AG04450 (cell line): ENCODE data around the gene SLC12A9. TPM values are rescaled to one million over a fixed set of nuclear protein-coding genes. Genes with fewer than 3 reads are reported as not detected.

Source experiments
- CTCF ChIA-PET: fragments of 300-600, 350-600 bp; formaldehyde crosslinking; extraction: SDS; loops from one replicate; lab custom pipeline; 2022; ENCODE audit warnings: antibody characterized with exemption, inconsistent platforms; lab: Charles Lee
- POLR2A ChIA-PET: fragments of 350-600 bp; formaldehyde crosslinking; extraction: SDS; loops from one replicate; lab custom pipeline; 2021; ENCODE audit warnings: antibody characterized with exemption, inconsistent platforms; lab: Yijun Ruan, JAX
- DNase-seq: peaks from one replicate; pipeline ENCODE4 v3.0.0-alpha.2; 2011; ENCODE audit warnings: low read depth, low spot score
- H3K27ac ChIP-seq: one replicate; pipeline ENCODE4 v1.5.1; 2012; ENCODE audit warnings: low read depth, low read length, control low read depth
- H3K27me3 ChIP-seq: one replicate; pipeline ENCODE4 v1.6.0; 2012; ENCODE audit warnings: low read length; ENCODE audit not compliant: control insufficient read depth, insufficient read depth
- H3K4me3 ChIP-seq: 2 replicates; pipeline ENCODE4 v1.5.1; 2011; ENCODE audit warnings: mild to moderate bottlenecking, low read depth, low read length, control low read depth
- H3K9me3 ChIP-seq: 2 replicates; pipeline ENCODE4 v1.5.1; 2012; ENCODE audit warnings: low read length; ENCODE audit not compliant: control insufficient read depth, insufficient read depth
- CTCF ChIP-seq: IDR thresholded peaks from 2 replicates; pipeline ENCODE4 v1.5.1; 2011; ENCODE audit warnings: low read depth, low read length, control low read depth, inconsistent platforms
- polyA plus RNA-seq: library from polyadenylated mRNA; depleted of rRNA; stranded (reverse); fragments of >200 nt; gene quantifications from 2 replicates; pipeline ENCODE4 v1.2.3, GENCODE V29; 2011

Gene SLC12A9
- polyA plus RNA-seq, 1 experiment = 10.8 TPM

GRCh38 chr7:100817097-100817496 lies 35.4 kb upstream of the SLC12A9 start:
- ChIA-PET POLR2A (no interaction called here), CTCF (interaction anchor here (2.0 kb wide), 1 partner anchor 111 kb away, joined by 4 read pairs; the partner anchor contains the start of gene POP7)
- Histone ChIP-seq H3K27ac (no peak overlapping the region), H3K4me3 (no peak overlapping the region), H3K9me3 (no peaks in the 10 kb centered on the region), H3K27me3 (no peaks in the 10 kb centered on the region)
- no peak for TF ChIP-seq CTCF
- DNase-seq = no peak

GRCh38 chr7:100818366-100818765 lies 34.1 kb upstream of the SLC12A9 start:
- TF ChIP-seq CTCF = no peak
- Histone ChIP-seq H3K27ac (no peak overlapping the region), H3K4me3 (no peak overlapping the region), H3K9me3 (no peaks in the 10 kb centered on the region), H3K27me3 (no peaks in the 10 kb centered on the region)
- ChIA-PET CTCF (no interaction called here), POLR2A (interaction anchor here (0.8 kb wide), 1 partner anchor 232 kb away, joined by 3 read pairs; the partner anchor contains the start of gene FBXO24)
- no peak for DNase-seq

- Histone ChIP-seq H3K4me3 (no peak overlapping the region), H3K27ac (no peak overlapping the region), H3K9me3 (no peaks in the 10 kb centered on the region), H3K27me3 (no peaks in the 10 kb centered on the region)
- ChIA-PET POLR2A (no interaction called here), CTCF (no interaction called here)
- no peak for TF ChIP-seq CTCF
- no peak for DNase-seq
Observed at GRCh38 chr7:100818825-100819224, 33.7 kb upstream of the SLC12A9 start.

GRCh38 chr7:100819586-100819985 lies 32.9 kb upstream of the SLC12A9 start:
- Histone ChIP-seq H3K9me3 (no peaks in the 10 kb centered on the region), H3K27ac (no peak overlapping the region), H3K27me3 (no peaks in the 10 kb centered on the region), H3K4me3 (no peak overlapping the region)
- ChIA-PET POLR2A (no interaction called here), CTCF (no interaction called here)
- DNase-seq = no peak
- TF ChIP-seq CTCF = no peak

GRCh38 chr7:100822236-100823139 lies 30.0 kb upstream of the SLC12A9 start:
- no peaks in the 10 kb centered on the region for H3K9me3 ChIP-seq
- no peak for DNase-seq
- ChIA-PET CTCF (interaction anchor here (0.9 kb wide), 1 partner anchor 117 kb away, joined by 3 read pairs; the partner anchor contains the start of gene POP7), POLR2A (no interaction called here)
- no peak overlapping the region for H3K4me3 ChIP-seq
- H3K27ac ChIP-seq = no peak overlapping the region
- no peaks in the 10 kb centered on the region for H3K27me3 ChIP-seq
- no peak for TF ChIP-seq CTCF
